ENCODE results near the gene KDM2B. TPM values are rescaled to one million over a fixed set of nuclear protein-coding genes. Genes with fewer than 3 reads are reported as not detected.

KDM2B gene
- polyA plus RNA-seq, 3 donors: 9.7 to 68.1 (median 9.7) TPM

GRCh38 chr12:121531356-121531750, 49.5 kb downstream of the KDM2B start:
- intact Hi-C loops (cut with micrococcal nuclease): no loop called here
- Mint-ChIP-seq H3K4me1 (peaks cover 37% of the 10 kb centered on the region), H3K27me3 (ENCODE audit: low read depth in 3 of 3) (no peaks in the 10 kb centered on the region), H3K27ac (peak overlapping the region; percentile 61 to 91 (median 87)), H3K4me3 (no peak overlapping the region), H3K9me3 (no peaks in the 10 kb centered on the region), H3K36me3 (peaks cover 34 to 52% of the 10 kb centered on the region in 2 donors)
- H3K4me3 ChIP-seq (replicated peaks in 1 of 3; ENCODE audit: low read depth in 2 of 3, low read length in 3 of 3): no peak overlapping the region
- H3K4me2 ChIP-seq (replicated peaks; ENCODE audit: extremely low read depth, low read length, poor library complexity, severe bottlenecking): no peak overlapping the region
- H3K36me3 ChIP-seq (replicated peaks in 1 of 2; ENCODE audit: control insufficient read depth in 1 of 2, insufficient read depth in 2 of 2, low read length in 2 of 2): peaks cover 22 to 48% of the 10 kb centered on the region in 2 donors
- no peaks in the 10 kb centered on the region for H4K20me1 ChIP-seq (ENCODE audit: insufficient read depth, low read length)
- no peak for DNase-seq
- peak overlapping the region; percentile 65 to 66 for H3K27ac ChIP-seq (ENCODE audit: low read depth in 1 of 2, low read length in 2 of 2)
- H3K79me2 ChIP-seq (ENCODE audit: insufficient read depth, low read length): peaks cover 19% of the 10 kb centered on the region
- 89% methylated on average over 1 of the region's 1 CpG for WGBS (ENCODE audit: insufficient coverage)
- TF ChIP-seq, protein P1, sequence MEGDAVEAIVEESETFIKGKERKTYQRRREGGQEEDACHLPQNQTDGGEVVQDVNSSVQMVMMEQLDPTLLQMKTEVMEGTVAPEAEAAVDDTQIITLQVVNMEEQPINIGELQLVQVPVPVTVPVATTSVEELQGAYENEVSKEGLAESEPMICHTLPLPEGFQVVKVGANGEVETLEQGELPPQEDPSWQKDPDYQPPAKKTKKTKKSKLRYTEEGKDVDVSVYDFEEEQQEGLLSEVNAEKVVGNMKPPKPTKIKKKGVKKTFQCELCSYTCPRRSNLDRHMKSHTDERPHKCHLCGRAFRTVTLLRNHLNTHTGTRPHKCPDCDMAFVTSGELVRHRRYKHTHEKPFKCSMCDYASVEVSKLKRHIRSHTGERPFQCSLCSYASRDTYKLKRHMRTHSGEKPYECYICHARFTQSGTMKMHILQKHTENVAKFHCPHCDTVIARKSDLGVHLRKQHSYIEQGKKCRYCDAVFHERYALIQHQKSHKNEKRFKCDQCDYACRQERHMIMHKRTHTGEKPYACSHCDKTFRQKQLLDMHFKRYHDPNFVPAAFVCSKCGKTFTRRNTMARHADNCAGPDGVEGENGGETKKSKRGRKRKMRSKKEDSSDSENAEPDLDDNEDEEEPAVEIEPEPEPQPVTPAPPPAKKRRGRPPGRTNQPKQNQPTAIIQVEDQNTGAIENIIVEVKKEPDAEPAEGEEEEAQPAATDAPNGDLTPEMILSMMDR (IDR thresholded peaks at IDR 0.05): no peak
- no peak overlapping the region for H2AFZ ChIP-seq (ENCODE audit: insufficient read depth, low read depth, low read length, poor library complexity, severe bottlenecking)
- peaks cover 35 to 38% of the 10 kb centered on the region in 2 donors for H3K4me1 ChIP-seq (ENCODE audit: control insufficient read depth in 1 of 2, insufficient read depth in 2 of 2, low read length in 2 of 2)
- H3K9me3 ChIP-seq (replicated peaks in 1 of 2; ENCODE audit: control insufficient read depth in 1 of 2, insufficient read depth in 1 of 2, low read length in 2 of 2): no peaks in the 10 kb centered on the region
- no peaks in the 10 kb centered on the region for H3K27me3 ChIP-seq (ENCODE audit: control insufficient read depth in 2 of 2, insufficient read depth in 2 of 2, low read length in 2 of 2)
- no peak overlapping the region for H3K9ac ChIP-seq (ENCODE audit: insufficient read depth, low read length, poor library complexity, severe bottlenecking)

GRCh38 chr12:121530600-121531355, 50.0 kb downstream of the KDM2B start:
- H3K27me3 ChIP-seq (ENCODE audit: control insufficient read depth in 2 of 2, insufficient read depth in 2 of 2, low read length in 2 of 2): no peaks in the 10 kb centered on the region
- Mint-ChIP-seq H3K9me3 (no peaks in the 10 kb centered on the region), H3K4me3 (peak overlapping the region in 1 of 2 donors; percentile 51), H3K36me3 (peaks cover 34 to 57% of the 10 kb centered on the region in 2 donors), H3K4me1 (peaks cover 38% of the 10 kb centered on the region), H3K27ac (peak overlapping the region; percentile 61 to 91 (median 87)), H3K27me3 (ENCODE audit: low read depth in 3 of 3) (no peaks in the 10 kb centered on the region)
- H3K4me1 ChIP-seq (ENCODE audit: control insufficient read depth in 1 of 2, insufficient read depth in 2 of 2, low read length in 2 of 2): peaks cover 29 to 32% of the 10 kb centered on the region in 2 donors
- WGBS (ENCODE audit: insufficient coverage): 65% methylated on average over 5 of the region's 6 CpGs
- H3K4me3 ChIP-seq (replicated peaks in 1 of 3; ENCODE audit: low read depth in 2 of 3, low read length in 3 of 3): peak overlapping the region in 1 of 3 experiments; percentile 7
- H3K27ac ChIP-seq (ENCODE audit: low read depth in 1 of 2, low read length in 2 of 2): peak overlapping the region; percentile 65 to 66
- TF ChIP-seq, protein P1 (IDR thresholded peaks at IDR 0.05): no peak
- intact Hi-C loops (cut with micrococcal nuclease): no loop called here
- peaks cover 19% of the 10 kb centered on the region for H3K79me2 ChIP-seq (ENCODE audit: insufficient read depth, low read length)
- H4K20me1 ChIP-seq (ENCODE audit: insufficient read depth, low read length): no peaks in the 10 kb centered on the region
- H3K36me3 ChIP-seq (replicated peaks in 1 of 2; ENCODE audit: control insufficient read depth in 1 of 2, insufficient read depth in 2 of 2, low read length in 2 of 2): peaks cover 23 to 53% of the 10 kb centered on the region in 2 donors
- H2AFZ ChIP-seq (ENCODE audit: insufficient read depth, low read depth, low read length, poor library complexity, severe bottlenecking): peak overlapping the region; percentile 77
- H3K4me2 ChIP-seq (replicated peaks; ENCODE audit: extremely low read depth, low read length, poor library complexity, severe bottlenecking): peak overlapping the region; percentile 19
- no peak overlapping the region for H3K9ac ChIP-seq (ENCODE audit: insufficient read depth, low read length, poor library complexity, severe bottlenecking)
- DNase-seq: peak; percentile 70 to 76 (median 75)
- no peaks in the 10 kb centered on the region for H3K9me3 ChIP-seq (replicated peaks in 1 of 2; ENCODE audit: control insufficient read depth in 1 of 2, insufficient read depth in 1 of 2, low read length in 2 of 2)

Measured in CD14-positive monocyte (primary cell).